Neuronal stem cell (in vitro differentiated cells): ENCODE measurements around the gene TSPAN9.
A peak's percentile ranks its signal among the peaks of the same experiment; 100 is the strongest.

Source experiments
- DNase-seq: peaks from one replicate; pipeline ENCODE4 v3.0.0-alpha.2; 2013; ENCODE audit warnings: low spot score
- H2AFZ ChIP-seq: one replicate; pipeline ENCODE4 v1.6.1; 2013; ENCODE audit warnings: mild to moderate bottlenecking, low read length, inconsistent platforms
- H2AK5ac ChIP-seq: 2 replicates; pipeline ENCODE4 v1.6.1; 2013; ENCODE audit warnings: low read depth, mild to moderate bottlenecking, inconsistent platforms, low read length, moderate library complexity, mixed read lengths
- H2BK120ac ChIP-seq: 2 replicates; pipeline ENCODE4 v1.6.1; 2013; ENCODE audit warnings: low read depth, mild to moderate bottlenecking, inconsistent platforms, low read length, moderate library complexity, mixed read lengths
- H2BK12ac ChIP-seq: one replicate; pipeline ENCODE4 v1.6.1; 2013; ENCODE audit warnings: low read length, inconsistent platforms
- H2BK15ac ChIP-seq: 2 replicates; pipeline ENCODE4 v1.6.1; 2013; ENCODE audit warnings: mild to moderate bottlenecking, low read length, inconsistent platforms, mixed read lengths
- H2BK5ac ChIP-seq: one replicate; pipeline ENCODE4 v1.6.1; 2013; ENCODE audit warnings: inconsistent platforms, mild to moderate bottlenecking, low read length, moderate library complexity
- H3K14ac ChIP-seq: one replicate; pipeline ENCODE4 v1.6.1; 2013; ENCODE audit warnings: low read length, inconsistent platforms
- H3K18ac ChIP-seq: 2 replicates; pipeline ENCODE4 v1.6.1; 2013; ENCODE audit warnings: low read length, inconsistent platforms
- H3K23ac ChIP-seq: 2 replicates; pipeline ENCODE4 v1.6.1; 2013; ENCODE audit warnings: low read depth, mild to moderate bottlenecking, mixed read lengths, low read length, inconsistent platforms; ENCODE audit not compliant: poor library complexity
- H3K27ac ChIP-seq: replicated peaks from 3 replicates; pipeline ENCODE4 v1.5.1; 2013; ENCODE audit warnings: low read length, inconsistent platforms
- H3K27me3 ChIP-seq, 3 experiments: 2 replicates each; pipeline ENCODE4 v1.6.1; 2013; ENCODE audit warnings: low read length in 3 of 3, mild to moderate bottlenecking in 2 of 3, inconsistent platforms in 1 of 3, low read depth in 1 of 3, mixed read lengths in 1 of 3, moderate library complexity in 1 of 3; ENCODE audit not compliant: control insufficient read depth in 3 of 3, insufficient read depth in 3 of 3
- H3K36me3 ChIP-seq, 2 donors: replicated peaks in 1 of 2; 2 replicates each; pipeline ENCODE4 v1.6.1; 2013; ENCODE audit warnings: low read length in 2 of 2; ENCODE audit not compliant: control insufficient read depth in 2 of 2, insufficient read depth in 2 of 2
- H3K4ac ChIP-seq: 2 replicates; pipeline ENCODE4 v1.6.1; 2013; ENCODE audit warnings: inconsistent platforms, mild to moderate bottlenecking, low read length, moderate library complexity
- H3K4me1 ChIP-seq, 2 donors: 1 replicate in 1 of 2; 2 replicates in 1 of 2; pipeline ENCODE4 v1.6.1; 2013; ENCODE audit warnings: low read length in 2 of 2, low read depth in 1 of 2; ENCODE audit not compliant: control insufficient read depth in 2 of 2, insufficient read depth in 1 of 2
- H3K4me2 ChIP-seq: one replicate; pipeline ENCODE4 v1.6.1; 2013; ENCODE audit warnings: mild to moderate bottlenecking, low read length, inconsistent platforms; ENCODE audit not compliant: insufficient read depth, poor library complexity, severe bottlenecking
- H3K4me3 ChIP-seq, 2 donors: 2 replicates each; pipeline ENCODE4 v1.5.1; 2013; ENCODE audit warnings: low read length in 2 of 2, mild to moderate bottlenecking in 2 of 2, inconsistent platforms in 1 of 2, moderate library complexity in 1 of 2
- H3K79me1 ChIP-seq: one replicate; pipeline ENCODE4 v1.6.1; 2013; ENCODE audit warnings: low read depth, mild to moderate bottlenecking, inconsistent platforms, low read length, moderate library complexity
- H3K9ac ChIP-seq: one replicate; pipeline ENCODE4 v1.6.1; 2013; ENCODE audit warnings: mild to moderate bottlenecking, low read depth, low read length, inconsistent platforms; ENCODE audit not compliant: poor library complexity
- H3K9me3 ChIP-seq, 2 donors: replicated peaks in 1 of 2; 2 replicates each; pipeline versions ENCODE3 to v1.6.1; 2013; ENCODE audit warnings: low read length in 2 of 2, mild to moderate bottlenecking in 2 of 2, inconsistent platforms in 1 of 2, low read depth in 1 of 2, mixed read lengths in 1 of 2, moderate library complexity in 1 of 2; ENCODE audit not compliant: control insufficient read depth in 2 of 2, insufficient read depth in 1 of 2
- H4K8ac ChIP-seq: one replicate; pipeline ENCODE4 v1.6.1; 2013; ENCODE audit warnings: low read depth, mild to moderate bottlenecking, inconsistent platforms, low read length, moderate library complexity
- H4K91ac ChIP-seq: one replicate; pipeline ENCODE4 v1.6.1; 2013; ENCODE audit warnings: low read length, low read depth, mild to moderate bottlenecking, inconsistent platforms; ENCODE audit not compliant: poor library complexity
- WGBS, 2 donors: extraction: QIAGEN DNeasy Blood & Tissue Kit; methylation state at CpG; one replicate each; pipeline ENCODE4 v1.1.7; 2013; ENCODE audit warnings: missing lambda C conversion rate in 2 of 2, mixed read lengths in 1 of 2; ENCODE audit not compliant: insufficient read length in 2 of 2, insufficient replicate concordance in 1 of 2; ENCODE audit errors: extremely low coverage in 2 of 2; 5-methylcytosine and 5-hydroxymethylcytosine counted together

TSPAN9 gene

DNA sequence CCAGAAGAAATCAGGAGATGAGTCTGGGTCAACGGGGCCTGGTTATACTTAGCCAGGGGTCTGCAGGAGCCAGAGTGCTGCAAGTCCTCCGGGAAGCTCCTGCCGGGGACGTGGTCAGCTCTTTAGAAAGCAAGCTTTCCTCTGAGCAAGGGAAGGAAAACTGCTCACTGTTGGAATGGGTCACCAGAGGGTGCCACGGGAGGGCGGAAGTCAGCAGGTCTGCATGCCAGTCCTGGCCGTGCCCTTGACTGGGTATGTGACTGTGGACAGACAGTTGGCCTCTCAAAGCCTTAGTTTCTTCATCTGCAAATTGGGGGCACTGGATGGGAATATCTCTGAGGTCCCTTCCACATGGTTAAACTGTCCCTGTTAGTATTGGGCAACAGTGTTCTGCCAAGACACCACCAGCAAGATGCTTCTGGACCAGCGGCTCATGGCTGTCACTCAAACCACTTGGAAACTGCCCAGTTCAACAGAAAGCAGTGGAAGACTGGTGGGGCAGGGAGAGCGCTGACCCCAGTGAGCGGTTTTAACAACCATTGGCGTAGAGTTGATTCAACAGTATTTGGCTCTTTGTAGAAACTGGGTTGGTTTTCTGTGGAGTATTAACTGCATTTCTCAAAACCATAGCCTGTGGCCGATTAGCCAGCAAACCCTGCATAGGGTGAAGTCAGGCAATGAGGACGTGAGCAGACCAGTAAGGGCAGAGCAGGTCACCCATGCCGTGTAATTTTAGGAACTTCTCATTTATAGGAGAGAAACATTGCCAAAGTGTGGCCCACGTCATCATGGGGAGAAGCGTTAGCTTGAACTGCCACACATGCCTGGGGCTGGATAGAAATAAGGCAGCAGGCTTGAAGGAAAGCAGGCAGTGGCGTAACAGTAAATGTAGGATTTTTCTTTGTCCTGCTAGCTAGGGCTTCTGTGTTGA lies 249.9 kb downstream of the TSPAN9 start:
- Histone ChIP-seq H3K79me1 (no peaks in the 10 kb centered on the region), H4K91ac (no peak overlapping the region), H3K23ac (no peak overlapping the region), H3K27me3 (peaks cover 0 to 28% (median 0%) of the 10 kb centered on the region in 3 experiments), H3K9ac (no peak overlapping the region), H3K14ac (no peak overlapping the region), H3K27ac (no peak overlapping the region), H3K18ac (peak overlapping the region; percentile 55), H2AFZ (no peak overlapping the region), H3K4me2 (no peak overlapping the region), H2AK5ac (peak overlapping the region; percentile 35), H2BK5ac (peak overlapping the region; percentile 76), H4K8ac (no peak overlapping the region), H2BK120ac (peak overlapping the region; percentile 75), H3K4ac (no peak overlapping the region), H3K36me3 (no peaks in the 10 kb centered on the region), H3K4me3 (no peak overlapping the region), H3K4me1 (peaks cover 3 to 6% of the 10 kb centered on the region in 2 donors), H3K9me3 (no peaks in the 10 kb centered on the region), H2BK15ac (no peak overlapping the region), H2BK12ac (no peak overlapping the region)
- WGBS, 2 donors = no CpG with 5 or more reads among the region's 17 CpGs
- no peak for DNase-seq

DNA sequence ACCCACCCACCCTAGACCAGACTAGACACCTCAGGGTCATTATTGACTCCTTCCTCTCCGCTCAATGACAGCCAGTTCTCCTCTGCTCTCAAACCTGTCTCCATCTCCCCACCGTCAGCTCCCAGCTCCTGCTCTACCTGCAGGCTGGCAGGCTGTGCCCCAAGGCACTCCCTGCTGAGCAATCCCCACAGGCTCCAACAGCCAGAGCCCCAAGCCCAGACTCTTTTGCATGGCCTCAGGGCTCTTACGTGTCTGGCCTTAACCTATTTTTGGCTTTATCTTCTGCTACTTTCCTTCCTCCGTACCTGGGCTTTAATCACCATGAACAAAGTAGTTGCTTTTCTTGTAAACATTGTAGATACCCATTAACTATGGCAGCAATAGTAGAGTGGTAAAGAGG lies 250.9 kb downstream of the TSPAN9 start:
- WGBS, 2 donors = no CpG with 5 or more reads among the region's 4 CpGs
- Histone ChIP-seq H3K36me3 (no peaks in the 10 kb centered on the region), H3K9ac (no peak overlapping the region), H3K27ac (no peak overlapping the region), H3K4me1 (peaks cover 3 to 7% of the 10 kb centered on the region in 2 donors), H2BK5ac (no peak overlapping the region), H2AFZ (no peak overlapping the region), H3K9me3 (no peaks in the 10 kb centered on the region), H3K27me3 (peaks cover 0 to 22% (median 0%) of the 10 kb centered on the region in 3 experiments), H3K4me3 (no peak overlapping the region), H3K18ac (no peak overlapping the region), H3K23ac (no peak overlapping the region), H2BK12ac (no peak overlapping the region), H3K4ac (no peak overlapping the region), H4K8ac (no peak overlapping the region), H3K4me2 (no peak overlapping the region), H2BK120ac (no peak overlapping the region), H4K91ac (no peak overlapping the region), H2BK15ac (peak overlapping the region; percentile 9), H3K79me1 (no peaks in the 10 kb centered on the region), H3K14ac (no peak overlapping the region), H2AK5ac (no peak overlapping the region)
- no peak for DNase-seq

DNA sequence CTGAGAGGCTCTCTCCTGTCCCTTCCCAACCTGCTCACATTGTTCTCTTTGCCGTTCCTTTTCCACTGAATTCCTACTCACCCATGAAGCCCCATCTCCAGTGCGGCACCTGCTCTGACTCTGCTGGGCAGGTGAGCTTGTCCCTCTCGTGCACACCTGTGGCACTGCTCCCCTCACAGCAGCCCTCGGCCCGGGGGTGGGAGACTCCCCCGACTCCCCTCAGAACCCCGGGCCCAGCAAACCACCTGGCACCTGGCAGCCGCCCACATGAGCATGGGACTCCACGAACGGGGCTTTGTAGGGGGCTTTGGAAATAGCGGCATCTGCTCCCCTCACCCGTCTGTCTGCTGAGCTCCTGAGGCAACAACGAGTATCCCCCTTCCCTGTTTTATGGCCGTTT lies 251.4 kb downstream of the TSPAN9 start:
- peaks cover 0 to 17% (median 0%) of the 10 kb centered on the region in 3 experiments for H3K27me3 ChIP-seq
- no peak overlapping the region for H4K91ac ChIP-seq
- no peak overlapping the region for H2AFZ ChIP-seq
- H3K4me3 ChIP-seq = no peak overlapping the region
- H3K36me3 ChIP-seq = no peaks in the 10 kb centered on the region
- no peak overlapping the region for H4K8ac ChIP-seq
- H2AK5ac ChIP-seq = peak overlapping the region; percentile 64
- H3K27ac ChIP-seq = no peak overlapping the region
- H3K4me1 ChIP-seq = peaks cover 3 to 12% of the 10 kb centered on the region in 2 donors
- H2BK5ac ChIP-seq = no peak overlapping the region
- H3K4me2 ChIP-seq = no peak overlapping the region
- no peaks in the 10 kb centered on the region for H3K79me1 ChIP-seq
- no peak overlapping the region for H2BK12ac ChIP-seq
- no peak overlapping the region for H3K4ac ChIP-seq
- H3K14ac ChIP-seq = no peak overlapping the region
- H3K9ac ChIP-seq = no peak overlapping the region
- H3K9me3 ChIP-seq = no peaks in the 10 kb centered on the region
- no peak overlapping the region for H3K23ac ChIP-seq
- no peak overlapping the region for H2BK120ac ChIP-seq
- WGBS, 2 donors = no CpG with 5 or more reads among the region's 14 CpGs
- DNase-seq = no peak
- no peak overlapping the region for H3K18ac ChIP-seq
- H2BK15ac ChIP-seq = peak overlapping the region; percentile 9

DNA sequence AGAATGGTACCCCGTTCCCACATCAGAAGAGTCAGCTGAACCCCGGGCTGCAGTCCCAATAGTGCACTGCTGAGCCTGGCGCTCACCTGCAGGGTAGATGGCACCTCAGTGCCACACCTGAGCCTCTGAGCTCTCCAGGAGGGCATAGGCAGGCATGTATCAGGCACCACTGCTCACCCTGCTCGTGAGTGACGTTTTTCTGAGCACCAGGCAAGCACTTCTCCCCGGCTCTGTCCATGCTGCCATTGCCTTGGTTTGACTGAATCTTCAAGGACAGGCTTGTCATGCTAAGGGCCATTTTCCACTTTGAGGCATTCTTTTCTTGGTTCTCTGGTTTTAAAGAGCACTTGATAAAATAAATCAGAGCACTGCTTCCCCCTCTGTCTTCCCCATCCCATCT lies 252.2 kb downstream of the TSPAN9 start:
- no peak overlapping the region for H2AFZ ChIP-seq
- no peak overlapping the region for H3K23ac ChIP-seq
- H4K8ac ChIP-seq = no peak overlapping the region
- peaks cover 3 to 14% of the 10 kb centered on the region in 2 donors for H3K4me1 ChIP-seq
- H3K27me3 ChIP-seq = peaks cover 0 to 12% (median 0%) of the 10 kb centered on the region in 3 experiments
- DNase-seq = no peak
- no peak overlapping the region for H3K27ac ChIP-seq
- H3K4me2 ChIP-seq = no peak overlapping the region
- no peak overlapping the region for H2BK5ac ChIP-seq
- H2AK5ac ChIP-seq = no peak overlapping the region
- no peaks in the 10 kb centered on the region for H3K79me1 ChIP-seq
- H2BK15ac ChIP-seq = no peak overlapping the region
- H3K14ac ChIP-seq = no peak overlapping the region
- H3K9ac ChIP-seq = no peak overlapping the region
- no peak overlapping the region for H3K4ac ChIP-seq
- WGBS, 2 donors = no CpG with 5 or more reads among the region's 6 CpGs
- H2BK12ac ChIP-seq = no peak overlapping the region
- H3K4me3 ChIP-seq = no peak overlapping the region
- H3K18ac ChIP-seq = no peak overlapping the region
- H2BK120ac ChIP-seq = no peak overlapping the region
- H3K9me3 ChIP-seq = no peaks in the 10 kb centered on the region
- H3K36me3 ChIP-seq = no peaks in the 10 kb centered on the region
- no peak overlapping the region for H4K91ac ChIP-seq
